ENCODE data around the gene TJP1. TPM values are rescaled to one million over a fixed set of nuclear protein-coding genes. Genes with fewer than 3 reads are reported as not detected.

Gene TJP1
- total and polyA plus RNA-seq, 9 of the 15 experiments (the other 6 are each of a cell fraction or from before 2014, with no cell fraction given): 9.1 to 39.3 (median 28.0) TPM

DNA sequence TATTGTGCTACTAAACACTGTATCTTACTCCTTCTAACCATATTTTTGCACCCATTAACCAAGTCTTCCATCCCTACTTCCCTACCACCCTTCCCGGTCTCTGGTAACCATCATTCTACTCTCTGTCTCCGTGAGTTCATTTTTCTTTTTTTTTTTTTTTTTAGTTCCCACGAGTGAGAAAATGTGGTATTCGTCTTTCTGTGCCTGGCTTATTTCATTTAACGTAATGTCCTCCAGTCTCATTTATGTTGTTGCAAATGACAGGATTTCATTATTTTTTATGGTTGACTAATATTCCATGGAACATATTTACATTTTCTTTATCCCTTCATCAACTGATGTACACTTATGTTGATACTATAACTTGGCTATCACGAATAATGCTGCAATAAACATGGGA lies 31.7 kb downstream of the TJP1 start:
- Histone ChIP-seq H3K9me1 (ENCODE audit: control insufficient read depth, insufficient read depth, low read length) (no peaks in the 10 kb centered on the region), H2AFZ (ENCODE audit: low read depth, low read length) (no peak overlapping the region), H4K20me1 (replicated peaks; ENCODE audit: control insufficient read depth, insufficient read depth, low read length) (no peaks in the 10 kb centered on the region), H3K27me3 (ENCODE audit: control insufficient read depth in 2 of 2, insufficient read depth in 2 of 2, low read length in 2 of 2) (no peaks in the 10 kb centered on the region), H3K36me3 (ENCODE audit: control insufficient read depth, insufficient read depth, low read length) (peaks cover 12% of the 10 kb centered on the region), H3K4me2 (ENCODE audit: insufficient read depth, low read length) (no peak overlapping the region), H3K79me2 (ENCODE audit: control insufficient read depth, insufficient read depth, low read length) (peaks cover 8% of the 10 kb centered on the region; the same call in 1 of the 3 replicates), H3K4me1 (replicated peaks in 1 of 2; ENCODE audit: control insufficient read depth in 2 of 2, insufficient read depth in 2 of 2, low read length in 2 of 2) (no peaks in the 10 kb centered on the region), H3K9me3 (replicated peaks; ENCODE audit: control insufficient read depth, insufficient read depth, low read depth, low read length) (no peaks in the 10 kb centered on the region), H3K4me3 (no peak overlapping the region), H3K9ac (ENCODE audit: insufficient read depth in 1 of 2, low read depth in 2 of 2, low read length in 2 of 2) (no peak overlapping the region), H3K27ac (ENCODE audit: extremely low read depth, low read depth, low read length) (no peak overlapping the region)
- in situ Hi-C loops (cut with MboI): no loop called here
- POLR2A ChIA-PET: no interaction called here
- ATAC-seq: no peak
- WGBS (ENCODE audit: insufficient coverage, low coverage, missing lambda C conversion rate): 83% methylated on average over 5 of the region's 6 CpGs
- no TSS peak for BruUV-seq (replicated peaks)
- DNase-seq (ENCODE audit: extremely low read depth in 1 of 4, low spot score in 3 of 4): no peak
- CTCF ChIA-PET (ENCODE audit: low intra/inter-chr PET ratio): no interaction called here
- FAIRE-seq: no peak
- intact Hi-C loops (cut with micrococcal nuclease): no loop called here
- no peak for TF ChIP-seq ZNF766 (CRISPR knock-in tag; conservative IDR thresholded peaks at IDR 0.05)
- no peak for TF ChIP-seq ELF4 (CRISPR knock-in tag; IDR thresholded peaks at IDR 0.05)
- TF ChIP-seq ARID2 (IDR thresholded peaks at IDR 0.05): no peak
- no peak for TF ChIP-seq GABPB2 (CRISPR knock-in tag; conservative IDR thresholded peaks at IDR 0.05)
- TF ChIP-seq ZNF316 (IDR thresholded peaks at IDR 0.05): no peak
- TF ChIP-seq SREBF2 (CRISPR knock-in tag; IDR thresholded peaks at IDR 0.05): no peak
- TF ChIP-seq ZNF174 (CRISPR knock-in tag; IDR thresholded peaks at IDR 0.05): no peak
- TF ChIP-seq, protein P1, sequence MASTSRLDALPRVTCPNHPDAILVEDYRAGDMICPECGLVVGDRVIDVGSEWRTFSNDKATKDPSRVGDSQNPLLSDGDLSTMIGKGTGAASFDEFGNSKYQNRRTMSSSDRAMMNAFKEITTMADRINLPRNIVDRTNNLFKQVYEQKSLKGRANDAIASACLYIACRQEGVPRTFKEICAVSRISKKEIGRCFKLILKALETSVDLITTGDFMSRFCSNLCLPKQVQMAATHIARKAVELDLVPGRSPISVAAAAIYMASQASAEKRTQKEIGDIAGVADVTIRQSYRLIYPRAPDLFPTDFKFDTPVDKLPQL (IDR thresholded peaks at IDR 0.05; ENCODE audit: extremely low read depth, insufficient read length): no peak
- TF ChIP-seq CCNT2 (IDR thresholded peaks at IDR 0.05; ENCODE audit: borderline replicate concordance, extremely low read depth, insufficient read length, low read depth, low read length): no peak
- TF ChIP-seq, protein P2, sequence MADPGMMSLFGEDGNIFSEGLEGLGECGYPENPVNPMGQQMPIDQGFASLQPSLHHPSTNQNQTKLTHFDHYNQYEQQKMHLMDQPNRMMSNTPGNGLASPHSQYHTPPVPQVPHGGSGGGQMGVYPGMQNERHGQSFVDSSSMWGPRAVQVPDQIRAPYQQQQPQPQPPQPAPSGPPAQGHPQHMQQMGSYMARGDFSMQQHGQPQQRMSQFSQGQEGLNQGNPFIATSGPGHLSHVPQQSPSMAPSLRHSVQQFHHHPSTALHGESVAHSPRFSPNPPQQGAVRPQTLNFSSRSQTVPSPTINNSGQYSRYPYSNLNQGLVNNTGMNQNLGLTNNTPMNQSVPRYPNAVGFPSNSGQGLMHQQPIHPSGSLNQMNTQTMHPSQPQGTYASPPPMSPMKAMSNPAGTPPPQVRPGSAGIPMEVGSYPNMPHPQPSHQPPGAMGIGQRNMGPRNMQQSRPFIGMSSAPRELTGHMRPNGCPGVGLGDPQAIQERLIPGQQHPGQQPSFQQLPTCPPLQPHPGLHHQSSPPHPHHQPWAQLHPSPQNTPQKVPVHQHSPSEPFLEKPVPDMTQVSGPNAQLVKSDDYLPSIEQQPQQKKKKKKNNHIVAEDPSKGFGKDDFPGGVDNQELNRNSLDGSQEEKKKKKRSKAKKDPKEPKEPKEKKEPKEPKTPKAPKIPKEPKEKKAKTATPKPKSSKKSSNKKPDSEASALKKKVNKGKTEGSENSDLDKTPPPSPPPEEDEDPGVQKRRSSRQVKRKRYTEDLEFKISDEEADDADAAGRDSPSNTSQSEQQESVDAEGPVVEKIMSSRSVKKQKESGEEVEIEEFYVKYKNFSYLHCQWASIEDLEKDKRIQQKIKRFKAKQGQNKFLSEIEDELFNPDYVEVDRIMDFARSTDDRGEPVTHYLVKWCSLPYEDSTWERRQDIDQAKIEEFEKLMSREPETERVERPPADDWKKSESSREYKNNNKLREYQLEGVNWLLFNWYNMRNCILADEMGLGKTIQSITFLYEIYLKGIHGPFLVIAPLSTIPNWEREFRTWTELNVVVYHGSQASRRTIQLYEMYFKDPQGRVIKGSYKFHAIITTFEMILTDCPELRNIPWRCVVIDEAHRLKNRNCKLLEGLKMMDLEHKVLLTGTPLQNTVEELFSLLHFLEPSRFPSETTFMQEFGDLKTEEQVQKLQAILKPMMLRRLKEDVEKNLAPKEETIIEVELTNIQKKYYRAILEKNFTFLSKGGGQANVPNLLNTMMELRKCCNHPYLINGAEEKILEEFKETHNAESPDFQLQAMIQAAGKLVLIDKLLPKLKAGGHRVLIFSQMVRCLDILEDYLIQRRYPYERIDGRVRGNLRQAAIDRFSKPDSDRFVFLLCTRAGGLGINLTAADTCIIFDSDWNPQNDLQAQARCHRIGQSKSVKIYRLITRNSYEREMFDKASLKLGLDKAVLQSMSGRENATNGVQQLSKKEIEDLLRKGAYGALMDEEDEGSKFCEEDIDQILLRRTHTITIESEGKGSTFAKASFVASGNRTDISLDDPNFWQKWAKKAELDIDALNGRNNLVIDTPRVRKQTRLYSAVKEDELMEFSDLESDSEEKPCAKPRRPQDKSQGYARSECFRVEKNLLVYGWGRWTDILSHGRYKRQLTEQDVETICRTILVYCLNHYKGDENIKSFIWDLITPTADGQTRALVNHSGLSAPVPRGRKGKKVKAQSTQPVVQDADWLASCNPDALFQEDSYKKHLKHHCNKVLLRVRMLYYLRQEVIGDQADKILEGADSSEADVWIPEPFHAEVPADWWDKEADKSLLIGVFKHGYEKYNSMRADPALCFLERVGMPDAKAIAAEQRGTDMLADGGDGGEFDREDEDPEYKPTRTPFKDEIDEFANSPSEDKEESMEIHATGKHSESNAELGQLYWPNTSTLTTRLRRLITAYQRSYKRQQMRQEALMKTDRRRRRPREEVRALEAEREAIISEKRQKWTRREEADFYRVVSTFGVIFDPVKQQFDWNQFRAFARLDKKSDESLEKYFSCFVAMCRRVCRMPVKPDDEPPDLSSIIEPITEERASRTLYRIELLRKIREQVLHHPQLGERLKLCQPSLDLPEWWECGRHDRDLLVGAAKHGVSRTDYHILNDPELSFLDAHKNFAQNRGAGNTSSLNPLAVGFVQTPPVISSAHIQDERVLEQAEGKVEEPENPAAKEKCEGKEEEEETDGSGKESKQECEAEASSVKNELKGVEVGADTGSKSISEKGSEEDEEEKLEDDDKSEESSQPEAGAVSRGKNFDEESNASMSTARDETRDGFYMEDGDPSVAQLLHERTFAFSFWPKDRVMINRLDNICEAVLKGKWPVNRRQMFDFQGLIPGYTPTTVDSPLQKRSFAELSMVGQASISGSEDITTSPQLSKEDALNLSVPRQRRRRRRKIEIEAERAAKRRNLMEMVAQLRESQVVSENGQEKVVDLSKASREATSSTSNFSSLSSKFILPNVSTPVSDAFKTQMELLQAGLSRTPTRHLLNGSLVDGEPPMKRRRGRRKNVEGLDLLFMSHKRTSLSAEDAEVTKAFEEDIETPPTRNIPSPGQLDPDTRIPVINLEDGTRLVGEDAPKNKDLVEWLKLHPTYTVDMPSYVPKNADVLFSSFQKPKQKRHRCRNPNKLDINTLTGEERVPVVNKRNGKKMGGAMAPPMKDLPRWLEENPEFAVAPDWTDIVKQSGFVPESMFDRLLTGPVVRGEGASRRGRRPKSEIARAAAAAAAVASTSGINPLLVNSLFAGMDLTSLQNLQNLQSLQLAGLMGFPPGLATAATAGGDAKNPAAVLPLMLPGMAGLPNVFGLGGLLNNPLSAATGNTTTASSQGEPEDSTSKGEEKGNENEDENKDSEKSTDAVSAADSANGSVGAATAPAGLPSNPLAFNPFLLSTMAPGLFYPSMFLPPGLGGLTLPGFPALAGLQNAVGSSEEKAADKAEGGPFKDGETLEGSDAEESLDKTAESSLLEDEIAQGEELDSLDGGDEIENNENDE (IDR thresholded peaks at IDR 0.05; ENCODE audit: low read depth, low read length): no peak
- TF ChIP-seq, protein P3, sequence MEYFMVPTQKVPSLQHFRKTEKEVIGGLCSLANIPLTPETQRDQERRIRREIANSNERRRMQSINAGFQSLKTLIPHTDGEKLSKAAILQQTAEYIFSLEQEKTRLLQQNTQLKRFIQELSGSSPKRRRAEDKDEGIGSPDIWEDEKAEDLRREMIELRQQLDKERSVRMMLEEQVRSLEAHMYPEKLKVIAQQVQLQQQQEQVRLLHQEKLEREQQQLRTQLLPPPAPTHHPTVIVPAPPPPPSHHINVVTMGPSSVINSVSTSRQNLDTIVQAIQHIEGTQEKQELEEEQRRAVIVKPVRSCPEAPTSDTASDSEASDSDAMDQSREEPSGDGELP (CRISPR knock-in tag; IDR thresholded peaks at IDR 0.05; ENCODE audit: borderline replicate concordance): no peak
